ENCODE data around the gene MSGN1. TPM values are rescaled to one million over a fixed set of nuclear protein-coding genes. Genes with fewer than 3 reads are reported as not detected.

Gene MSGN1
- total and polyA plus RNA-seq, 2 of the 8 experiments (the other 6 are each of a cell fraction or from before 2014, with no cell fraction given), result not detected

GRCh38 chr2:17799301-17800120, 16.7 kb upstream of the MSGN1 start:
- Histone ChIP-seq H3K4me1 (replicated peaks in 1 of 4; ENCODE audit: control insufficient read depth in 3 of 4, insufficient read depth in 4 of 4, low read length in 3 of 4) (no peaks in the 10 kb centered on the region), H3K23me2 (ENCODE audit: low read depth, low read length) (no peaks in the 10 kb centered on the region), H3K4me2 (ENCODE audit: insufficient read depth in 1 of 2, low read depth in 2 of 2, low read length in 2 of 2) (no peak overlapping the region), H3K27me3 (replicated peaks in 1 of 4; ENCODE audit: control insufficient read depth in 3 of 4, extremely low read depth in 1 of 4, insufficient read depth in 3 of 4, low read length in 3 of 4) (no peaks in the 10 kb centered on the region), H2BK5ac (ENCODE audit: low read depth, low read length) (no peak overlapping the region; the same call in 1 of the 2 replicates), H3K14ac (ENCODE audit: insufficient read length) (no peak overlapping the region), H3K4ac (replicated peaks; ENCODE audit: insufficient read length, low read depth, low read length) (no peak overlapping the region), H3K9ac (replicated peaks in 1 of 4; ENCODE audit: extremely low read depth in 1 of 4, low read depth in 3 of 4, low read length in 3 of 4) (no peak overlapping the region), H2BK15ac (ENCODE audit: low read length) (no peak overlapping the region), H2AK5ac (ENCODE audit: low read depth, low read length) (no peak overlapping the region), H3K36me3 (ENCODE audit: control insufficient read depth in 2 of 4, insufficient read depth in 4 of 4, low read length in 3 of 4) (no peaks in the 10 kb centered on the region), H4K5ac (ENCODE audit: insufficient read length, low read depth, low read length) (no peak overlapping the region), H3K79me1 (ENCODE audit: low read depth, low read length) (no peaks in the 10 kb centered on the region), H4K20me1 (replicated peaks in 1 of 2; ENCODE audit: control insufficient read depth in 1 of 2, insufficient read depth in 2 of 2, low read length in 2 of 2) (no peaks in the 10 kb centered on the region), H3K23ac (ENCODE audit: insufficient read length) (no peak overlapping the region), H3K18ac (ENCODE audit: extremely low read depth, low read length) (no peak overlapping the region), H2BK12ac (ENCODE audit: low read depth, low read length) (no peak overlapping the region), H3K56ac (replicated peaks; ENCODE audit: insufficient read length, low read depth, low read length) (no peak overlapping the region), H3K27ac (ENCODE audit: low read depth, low read length) (no peak overlapping the region), H3K9me3 (ENCODE audit: insufficient read depth in 2 of 2, low read depth in 1 of 2, low read length in 1 of 2) (no peaks in the 10 kb centered on the region), H2AFZ (ENCODE audit: low read length) (peak overlapping the region; percentile 86), H3K4me3 (ENCODE audit: extremely low read depth in 1 of 4, insufficient read depth in 2 of 4, low read depth in 3 of 4, low read length in 4 of 4) (no peak overlapping the region), H4K8ac (ENCODE audit: extremely low read depth, insufficient read depth, low read length) (no peak overlapping the region), H3K79me2 (ENCODE audit: control insufficient read depth in 1 of 2, insufficient read depth in 2 of 2, low read length in 2 of 2) (no peaks in the 10 kb centered on the region), H2BK20ac (ENCODE audit: low read length) (0 out of 2 replicates have a peak overlapping the region, but pooled peaks have one; percentile 18), H4K91ac (replicated peaks; ENCODE audit: insufficient read length, low read length) (no peak overlapping the region), H2BK120ac (replicated peaks; ENCODE audit: low read depth, low read length) (no peak overlapping the region)
- ChIA-PET CTCF (ENCODE audit: partially characterized antibody) (interaction anchor here (0.6 to 1.6 kb wide), 7 partner anchors 12 to 550 kb away, joined by 3 to 6 read pairs (median 4); partner anchors contain the start of gene MSGN1), POLR2A (ENCODE audit: partially characterized antibody) (no interaction called here)
- no peak for TF ChIP-seq KDM4A (IDR thresholded peaks at IDR 0.05; ENCODE audit: low read depth, low read length, severe bottlenecking)
- no peak for TF ChIP-seq TBP (IDR thresholded peaks at IDR 0.05; ENCODE audit: low read depth, low read length)
- TF ChIP-seq EZH2 (IDR thresholded peaks at IDR 0.05; ENCODE audit: low read depth, low read length, severe bottlenecking), result no peak
- no peak for FAIRE-seq
- peak in 1 of 2 experiments; percentile 23 for DNase-seq (ENCODE audit: low read depth in 1 of 2, low spot score in 2 of 2)
- WGBS, 2 experiments (ENCODE audit: extremely low coverage in 1 of 2, insufficient coverage in 1 of 2, insufficient read length in 1 of 2, insufficient replicate concordance in 2 of 2, low coverage in 1 of 2, low lambda C conversion rate in 2 of 2, missing lambda C conversion rate in 1 of 2), result 60% methylated on average over 7 of the region's 7 CpGs; no CpG with 5 or more reads in 1 of the 2 experiments

Data from H1 (cell line).